HEK293 (cell line): ENCODE results near the gene CD2AP.

Experiments used
- CTCF ChIA-PET: fragments of 350-600 bp; formaldehyde crosslinking; extraction: SDS; loops from one replicate; lab custom pipeline; 2021; ENCODE audit warnings: antibody characterized with exemption; lab: Yijun Ruan, JAX
- POLR2A ChIA-PET: fragments of 300-600 bp; formaldehyde crosslinking; extraction: SDS; loops from one replicate; lab custom pipeline; 2020; ENCODE audit warnings: antibody characterized with exemption, inconsistent platforms; lab: Yijun Ruan, JAX
- H3K27ac ChIP-seq: fragments of 200-500 bp; sonication (Bioruptor generic); 2 replicates; pipeline ENCODE4 v1.5.1; 2014; ENCODE audit warnings: low read depth, low read length, control low read depth, inconsistent platforms; ENCODE audit errors: extremely low read depth
- H3K36me3 ChIP-seq, 2 experiments: fragments of 200-500 bp in 1 of 2; sonication (Bioruptor generic) in 1 of 2; 1 replicate in 1 of 2; 2 replicates in 1 of 2; pipeline ENCODE4 v1.5.1; 2014 to 2017; ENCODE audit warnings: inconsistent platforms in 2 of 2, low read length in 2 of 2; ENCODE audit not compliant: control insufficient read depth in 2 of 2, insufficient read depth in 1 of 2
- H3K4me1 ChIP-seq: fragments of 200-500 bp; sonication (Bioruptor generic); 2 replicates; pipeline ENCODE4 v1.5.1; 2014; ENCODE audit warnings: mild to moderate bottlenecking, low read length, inconsistent platforms; ENCODE audit not compliant: control insufficient read depth, insufficient read depth
- H3K4me3 ChIP-seq: 2 replicates; pipeline ENCODE4 v1.5.1; 2011; ENCODE audit warnings: low read depth, mild to moderate bottlenecking, control low read depth, low read length, moderate library complexity
- H3K9me3 ChIP-seq: fragments of 200-500 bp; sonication (Bioruptor generic); 2 replicates; pipeline ENCODE4 v1.5.1; 2014; ENCODE audit warnings: low read depth, low read length, inconsistent platforms; ENCODE audit not compliant: control insufficient read depth, insufficient read depth
- EGR2 ChIP-seq: fragments of 450-650 bp; formaldehyde crosslinking; IDR thresholded peaks from 2 replicates; pipeline ENCODE4 v1.5.1; 2016; ENCODE audit warnings: low read depth, missing biosample characterization, missing genetic modification characterization
- GLIS1 ChIP-seq: fragments of 450-650 bp; formaldehyde crosslinking; IDR thresholded peaks from 2 replicates; pipeline ENCODE4 v1.5.1; 2016; ENCODE audit warnings: missing biosample characterization, missing genetic modification characterization
- PRDM1 ChIP-seq: fragments of 450-650 bp; formaldehyde crosslinking; IDR thresholded peaks from 2 replicates; pipeline ENCODE4; 2016; ENCODE audit warnings: missing biosample characterization, missing genetic modification characterization
- SP2 ChIP-seq: fragments of 450-650 bp; formaldehyde crosslinking; IDR thresholded peaks from 2 replicates; pipeline ENCODE4 v1.5.1; 2016; ENCODE audit warnings: missing biosample characterization, missing genetic modification characterization
- WT1 ChIP-seq: fragments of 450-650 bp; formaldehyde crosslinking; IDR thresholded peaks from 2 replicates; pipeline ENCODE4 v1.5.1; 2016; ENCODE audit warnings: missing biosample characterization, missing genetic modification characterization
- ZNF114 ChIP-seq: fragments of 450-650 bp; formaldehyde crosslinking; IDR thresholded peaks from 2 replicates; pipeline ENCODE4 v1.5.0; 2017; ENCODE audit warnings: missing biosample characterization, missing genetic modification characterization
- ZNF184 ChIP-seq: fragments of 450-650 bp; IDR thresholded peaks from 2 replicates; pipeline ENCODE4 v1.5.1; 2018; ENCODE audit warnings: missing biosample characterization, mild to moderate bottlenecking, missing genetic modification characterization
- ZNF214 ChIP-seq: fragments of 450-650 bp; formaldehyde crosslinking; IDR thresholded peaks from 2 replicates; pipeline ENCODE4 v1.5.1; 2017; ENCODE audit warnings: missing biosample characterization, mild to moderate bottlenecking, missing genetic modification characterization, borderline replicate concordance
- ZNF48 ChIP-seq: fragments of 450-650 bp; formaldehyde crosslinking; IDR thresholded peaks from 2 replicates; pipeline ENCODE4 v1.5.1; 2016; ENCODE audit warnings: missing biosample characterization, missing genetic modification characterization
- ZNF521 ChIP-seq: fragments of 450-650 bp; formaldehyde crosslinking; IDR thresholded peaks from 2 replicates; pipeline ENCODE4 v1.5.1; 2017; ENCODE audit warnings: missing biosample characterization, mild to moderate bottlenecking, missing genetic modification characterization
- ZNF544 ChIP-seq: fragments of 450-650 bp; formaldehyde crosslinking; IDR thresholded peaks from 2 replicates; pipeline ENCODE4 v1.5.0; 2017; ENCODE audit warnings: missing biosample characterization, missing genetic modification characterization
- ZNF571 ChIP-seq: fragments of 450-650 bp; formaldehyde crosslinking; IDR thresholded peaks from 2 replicates; pipeline ENCODE4 v1.5.0; 2017; ENCODE audit warnings: missing biosample characterization, missing genetic modification characterization
- TF ChIP-seq, protein P1 (sequence below): fragments of 450-650 bp; formaldehyde crosslinking; IDR thresholded peaks from 2 replicates; pipeline ENCODE4 v1.5.1; 2017; ENCODE audit warnings: missing biosample characterization, missing genetic modification characterization
- TF ChIP-seq, protein P2 (sequence below): fragments of 450-650 bp; formaldehyde crosslinking; IDR thresholded peaks from 2 replicates; pipeline ENCODE4 v1.5.1; 2016; ENCODE audit warnings: missing biosample characterization, missing genetic modification characterization
- TF ChIP-seq, protein P3 (sequence below): fragments of 450-650 bp; formaldehyde crosslinking; IDR thresholded peaks from 2 replicates; pipeline ENCODE4 v1.5.1; 2016; ENCODE audit warnings: missing biosample characterization, missing genetic modification characterization
- TF ChIP-seq, protein P4 (sequence below): fragments of 450-650 bp; formaldehyde crosslinking; IDR thresholded peaks from 2 replicates; pipeline ENCODE4 v1.5.1; 2016; ENCODE audit warnings: missing biosample characterization, missing genetic modification characterization
- TF ChIP-seq, protein P5 (sequence below): fragments of 450-650 bp; formaldehyde crosslinking; IDR thresholded peaks from 2 replicates; pipeline ENCODE4 v1.5.1; 2016; ENCODE audit warnings: missing biosample characterization, missing genetic modification characterization, borderline replicate concordance

The CD2AP gene

DNA sequence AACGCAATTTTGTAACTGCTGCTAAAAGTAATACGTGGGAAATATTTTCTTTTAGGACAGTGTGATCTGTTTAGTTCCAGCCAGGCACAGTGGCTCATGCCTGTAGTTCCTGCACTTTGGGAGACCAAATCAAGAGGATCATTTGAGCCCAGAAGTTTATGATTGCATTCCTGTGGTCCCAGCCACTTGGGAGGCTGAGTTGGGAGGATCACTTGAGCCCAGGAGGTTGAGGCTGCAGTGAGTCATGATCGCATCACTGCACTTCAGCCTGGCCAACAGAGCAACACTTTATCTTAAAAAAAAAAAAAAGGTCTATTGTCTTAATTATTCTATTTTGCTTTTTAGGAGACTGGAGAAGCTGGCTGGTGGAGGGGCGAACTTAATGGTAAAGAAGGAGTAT, 101.5 kb downstream of the CD2AP start:
- Histone ChIP-seq H3K36me3 (peaks cover 35 to 47% of the 10 kb centered on the region in 2 experiments), H3K9me3 (no peaks in the 10 kb centered on the region), H3K4me3 (no peak overlapping the region), H3K4me1 (no peaks in the 10 kb centered on the region), H3K27ac (no peak overlapping the region)
- POLR2A ChIA-PET = interaction anchor here (0.7 to 0.9 kb wide), 2 partner anchors 101 to 105 kb away, joined by 4 read pairs; no protein-coding TSS in a partner anchor
- CTCF ChIA-PET = interaction anchor here (0.5 kb wide), 1 partner anchor 34 kb away, joined by 5 read pairs; no protein-coding TSS in a partner anchor
- TF ChIP-seq ZNF114 (tag by site-specific recombination) (no peak), WT1 (peak; percentile 43; the same call in 1 of the 2 replicates), GLIS1 (0 out of 2 replicates have a peak, but pooled peaks have one; percentile 20)
- TF ChIP-seq, protein P1, sequence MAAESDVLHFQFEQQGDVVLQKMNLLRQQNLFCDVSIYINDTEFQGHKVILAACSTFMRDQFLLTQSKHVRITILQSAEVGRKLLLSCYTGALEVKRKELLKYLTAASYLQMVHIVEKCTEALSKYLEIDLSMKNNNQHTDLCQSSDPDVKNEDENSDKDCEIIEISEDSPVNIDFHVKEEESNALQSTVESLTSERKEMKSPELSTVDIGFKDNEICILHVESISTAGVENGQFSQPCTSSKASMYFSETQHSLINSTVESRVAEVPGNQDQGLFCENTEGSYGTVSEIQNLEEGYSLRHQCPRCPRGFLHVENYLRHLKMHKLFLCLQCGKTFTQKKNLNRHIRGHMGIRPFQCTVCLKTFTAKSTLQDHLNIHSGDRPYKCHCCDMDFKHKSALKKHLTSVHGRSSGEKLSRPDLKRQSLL (tag by site-specific recombination) = no peak
- TF ChIP-seq, protein P2, sequence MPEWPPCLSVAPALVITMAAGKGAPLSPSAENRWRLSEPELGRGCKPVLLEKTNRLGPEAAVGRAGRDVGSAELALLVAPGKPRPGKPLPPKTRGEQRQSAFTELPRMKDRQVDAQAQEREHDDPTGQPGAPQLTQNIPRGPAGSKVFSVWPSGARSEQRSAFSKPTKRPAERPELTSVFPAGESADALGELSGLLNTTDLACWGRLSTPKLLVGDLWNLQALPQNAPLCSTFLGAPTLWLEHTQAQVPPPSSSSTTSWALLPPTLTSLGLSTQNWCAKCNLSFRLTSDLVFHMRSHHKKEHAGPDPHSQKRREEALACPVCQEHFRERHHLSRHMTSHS = no peak

DNA sequence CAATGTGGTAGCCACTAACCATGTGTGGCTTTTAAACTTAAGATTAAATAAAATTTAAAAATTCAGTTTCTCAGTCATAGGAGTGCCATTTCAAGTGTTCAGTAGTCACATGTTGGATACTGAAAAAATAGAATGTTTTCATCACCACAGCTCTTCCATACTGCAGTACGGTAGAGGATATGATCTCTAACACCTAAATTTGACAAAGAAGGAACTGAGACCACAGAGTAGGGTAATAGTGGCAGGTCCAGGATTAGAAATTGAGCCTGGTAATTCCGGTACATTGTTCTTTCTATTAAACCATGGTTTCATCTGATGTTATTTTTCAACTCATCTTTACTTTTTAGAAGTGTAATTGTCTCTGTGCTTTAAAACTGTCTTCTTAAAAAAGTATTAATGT, 104.0 kb downstream of the CD2AP start:
- Histone ChIP-seq H3K4me1 (no peaks in the 10 kb centered on the region), H3K4me3 (no peak overlapping the region), H3K36me3 (peaks cover 45 to 52% of the 10 kb centered on the region in 2 experiments), H3K27ac (no peak overlapping the region), H3K9me3 (no peaks in the 10 kb centered on the region)
- ChIA-PET CTCF (interaction anchor here (0.7 kb wide), 1 partner anchor 1236 kb away, joined by 3 read pairs; no protein-coding TSS in a partner anchor), POLR2A (no interaction called here)
- no peak for TF ChIP-seq ZNF184 (tag by site-specific recombination)
- TF ChIP-seq, protein P2 = no peak

DNA sequence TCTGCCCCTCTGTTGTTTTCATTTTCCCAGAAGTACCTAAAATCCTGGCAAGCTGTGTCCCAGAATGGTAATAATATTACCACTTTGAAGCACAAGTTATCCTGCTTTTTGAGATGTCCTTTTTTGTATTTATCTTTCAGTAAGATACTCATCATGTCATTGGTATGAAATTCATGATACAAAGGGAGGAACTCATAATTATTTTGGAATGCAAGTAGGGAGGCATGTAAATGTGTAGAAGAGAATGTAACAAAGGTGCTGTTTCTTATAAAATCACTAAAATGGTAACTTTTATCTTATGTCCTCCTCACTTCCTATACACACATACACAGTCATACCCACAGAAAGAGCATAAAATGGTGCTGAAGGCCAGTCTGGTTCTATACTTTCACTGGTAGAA, 109.9 kb downstream of the CD2AP start:
- CTCF ChIA-PET = no interaction called here
- POLR2A ChIA-PET = no interaction called here
- TF ChIP-seq, protein P3, sequence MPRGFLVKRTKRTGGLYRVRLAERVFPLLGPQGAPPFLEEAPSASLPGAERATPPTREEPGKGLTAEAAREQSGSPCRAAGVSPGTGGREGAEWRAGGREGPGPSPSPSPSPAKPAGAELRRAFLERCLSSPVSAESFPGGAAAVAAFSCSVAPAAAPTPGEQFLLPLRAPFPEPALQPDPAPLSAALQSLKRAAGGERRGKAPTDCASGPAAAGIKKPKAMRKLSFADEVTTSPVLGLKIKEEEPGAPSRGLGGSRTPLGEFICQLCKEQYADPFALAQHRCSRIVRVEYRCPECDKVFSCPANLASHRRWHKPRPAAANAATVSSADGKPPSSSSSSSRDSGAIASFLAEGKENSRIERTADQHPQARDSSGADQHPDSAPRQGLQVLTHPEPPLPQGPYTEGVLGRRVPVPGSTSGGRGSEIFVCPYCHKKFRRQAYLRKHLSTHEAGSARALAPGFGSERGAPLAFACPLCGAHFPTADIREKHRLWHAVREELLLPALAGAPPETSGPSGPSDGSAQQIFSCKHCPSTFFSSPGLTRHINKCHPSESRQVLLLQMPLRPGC = no peak
- TF ChIP-seq PRDM1 (tag by site-specific recombination) (peak; percentile 52; the same call in 1 of the 2 replicates), EGR2 (tag by site-specific recombination) (no peak), SP2 (tag by site-specific recombination) (no peak), ZNF521 (tag by site-specific recombination) (no peak)
- no peaks in the 10 kb centered on the region for H3K4me1 ChIP-seq
- H3K9me3 ChIP-seq = no peaks in the 10 kb centered on the region
- H3K27ac ChIP-seq = no peak overlapping the region
- peaks cover 42 to 61% of the 10 kb centered on the region in 2 experiments for H3K36me3 ChIP-seq
- no peak overlapping the region for H3K4me3 ChIP-seq

DNA sequence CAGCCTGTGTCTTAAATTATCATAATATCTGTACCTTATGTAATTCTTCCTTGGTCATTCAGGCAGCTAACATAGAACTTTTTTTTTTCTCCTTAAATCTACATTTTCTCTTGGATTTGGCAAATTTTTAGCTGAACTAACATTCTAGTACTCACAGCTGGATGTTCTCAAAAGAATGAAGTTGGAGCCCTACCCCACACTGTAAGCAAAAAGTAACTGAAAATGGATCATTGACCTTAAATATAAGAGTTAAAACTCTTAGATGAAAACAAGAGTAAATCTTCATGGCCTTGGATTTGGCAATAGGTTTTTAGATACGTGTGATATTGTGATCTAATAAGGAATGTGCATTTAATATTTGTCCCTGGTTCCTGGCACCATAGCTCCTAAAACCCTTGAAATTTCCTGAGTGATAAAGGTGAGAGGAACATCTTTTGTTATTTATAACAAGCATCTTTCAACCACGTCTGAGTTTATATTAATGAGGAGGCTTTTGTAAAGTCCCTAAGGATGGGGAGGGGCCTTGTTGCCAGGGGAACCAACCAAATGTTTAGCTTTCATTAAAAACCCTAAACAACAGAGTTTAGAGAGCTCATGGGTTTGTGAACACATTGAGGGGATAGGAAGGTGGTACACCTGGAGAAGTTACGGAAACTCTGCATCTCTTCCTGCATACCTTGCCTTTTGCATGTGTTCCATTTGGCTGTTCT, 114.7 kb downstream of the CD2AP start:
- no peak overlapping the region for H3K4me3 ChIP-seq
- no peaks in the 10 kb centered on the region for H3K4me1 ChIP-seq
- H3K27ac ChIP-seq = no peak overlapping the region
- ChIA-PET POLR2A (no interaction called here), CTCF (interaction anchor here (0.6 to 1.9 kb wide), 3 partner anchors 178 to 188 kb away, joined by 3 to 9 read pairs (median 3); no protein-coding TSS in a partner anchor)
- H3K9me3 ChIP-seq = no peaks in the 10 kb centered on the region
- peaks cover 31 to 60% of the 10 kb centered on the region in 2 experiments for H3K36me3 ChIP-seq
- TF ChIP-seq, protein P4, sequence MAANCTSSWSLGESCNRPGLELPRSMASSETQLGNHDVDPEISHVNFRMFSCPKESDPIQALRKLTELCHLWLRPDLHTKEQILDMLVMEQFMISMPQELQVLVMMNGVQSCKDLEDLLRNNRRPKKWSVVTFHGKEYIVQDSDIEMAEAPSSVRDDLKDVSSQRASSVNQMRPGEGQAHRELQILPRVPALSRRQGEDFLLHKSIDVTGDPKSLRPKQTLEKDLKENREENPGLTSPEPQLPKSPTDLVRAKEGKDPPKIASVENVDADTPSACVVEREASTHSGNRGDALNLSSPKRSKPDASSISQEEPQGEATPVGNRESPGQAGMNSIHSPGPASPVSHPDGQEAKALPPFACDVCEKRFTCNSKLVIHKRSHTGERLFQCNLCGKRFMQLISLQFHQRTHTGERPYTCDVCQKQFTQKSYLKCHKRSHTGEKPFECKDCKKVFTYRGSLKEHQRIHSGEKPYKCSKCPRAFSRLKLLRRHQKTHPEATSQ (tag by site-specific recombination) = no peak
- TF ChIP-seq, protein P5, sequence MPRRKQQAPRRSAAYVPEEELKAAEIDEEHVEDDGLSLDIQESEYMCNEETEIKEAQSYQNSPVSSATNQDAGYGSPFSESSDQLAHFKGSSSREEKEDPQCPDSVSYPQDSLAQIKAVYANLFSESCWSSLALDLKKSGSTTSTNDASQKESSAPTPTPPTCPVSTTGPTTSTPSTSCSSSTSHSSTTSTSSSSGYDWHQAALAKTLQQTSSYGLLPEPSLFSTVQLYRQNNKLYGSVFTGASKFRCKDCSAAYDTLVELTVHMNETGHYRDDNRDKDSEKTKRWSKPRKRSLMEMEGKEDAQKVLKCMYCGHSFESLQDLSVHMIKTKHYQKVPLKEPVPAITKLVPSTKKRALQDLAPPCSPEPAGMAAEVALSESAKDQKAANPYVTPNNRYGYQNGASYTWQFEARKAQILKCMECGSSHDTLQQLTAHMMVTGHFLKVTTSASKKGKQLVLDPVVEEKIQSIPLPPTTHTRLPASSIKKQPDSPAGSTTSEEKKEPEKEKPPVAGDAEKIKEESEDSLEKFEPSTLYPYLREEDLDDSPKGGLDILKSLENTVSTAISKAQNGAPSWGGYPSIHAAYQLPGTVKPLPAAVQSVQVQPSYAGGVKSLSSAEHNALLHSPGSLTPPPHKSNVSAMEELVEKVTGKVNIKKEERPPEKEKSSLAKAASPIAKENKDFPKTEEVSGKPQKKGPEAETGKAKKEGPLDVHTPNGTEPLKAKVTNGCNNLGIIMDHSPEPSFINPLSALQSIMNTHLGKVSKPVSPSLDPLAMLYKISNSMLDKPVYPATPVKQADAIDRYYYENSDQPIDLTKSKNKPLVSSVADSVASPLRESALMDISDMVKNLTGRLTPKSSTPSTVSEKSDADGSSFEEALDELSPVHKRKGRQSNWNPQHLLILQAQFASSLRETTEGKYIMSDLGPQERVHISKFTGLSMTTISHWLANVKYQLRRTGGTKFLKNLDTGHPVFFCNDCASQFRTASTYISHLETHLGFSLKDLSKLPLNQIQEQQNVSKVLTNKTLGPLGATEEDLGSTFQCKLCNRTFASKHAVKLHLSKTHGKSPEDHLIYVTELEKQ = no peak
- TF ChIP-seq ZNF48 (tag by site-specific recombination) = no peak
- TF ChIP-seq ZNF571 (tag by site-specific recombination) = no peak
- no peak for TF ChIP-seq ZNF214 (tag by site-specific recombination)
- no peak for TF ChIP-seq ZNF544 (tag by site-specific recombination)
